ENCODE data around the gene LIMS1. TPM values are rescaled to one million over a fixed set of nuclear protein-coding genes. Genes with fewer than 3 reads are reported as not detected.
A peak's percentile ranks its signal among the peaks of the same experiment; 100 is the strongest.

The LIMS1 gene
- total and polyA plus RNA-seq, 2 donors (not counting 1 experiment from before 2014, with no cell fraction given) = 14.0 to 22.1 TPM

DNA sequence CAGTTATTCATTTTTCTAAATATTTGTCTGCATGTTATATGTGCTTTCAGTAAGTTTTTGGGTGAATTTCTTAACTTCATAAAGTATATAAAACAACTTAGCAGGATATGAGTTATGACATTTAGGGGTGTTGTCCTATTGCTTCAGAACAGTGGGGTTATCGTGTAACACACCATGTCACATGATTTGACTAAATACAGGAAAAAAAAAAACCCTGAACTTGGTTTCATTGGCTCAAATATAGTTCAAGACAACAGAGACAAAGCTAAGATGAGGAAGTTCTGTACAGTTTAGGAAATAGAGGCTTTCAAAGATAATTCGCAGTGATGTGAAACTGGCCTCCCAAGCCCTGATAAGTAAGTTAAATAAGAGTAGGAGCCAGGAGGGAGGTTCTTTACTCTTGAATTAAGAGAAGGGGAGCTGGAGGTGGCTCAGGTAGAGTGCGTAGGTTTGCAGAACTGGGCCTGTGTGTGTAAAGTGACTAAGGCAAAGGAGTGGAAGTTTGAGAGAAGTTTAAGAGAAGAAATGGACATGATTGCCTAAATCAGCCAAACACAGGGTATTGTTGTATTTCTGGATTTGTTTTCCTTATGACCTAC lies 53.9 kb downstream of the LIMS1 start:
- no peaks in the 10 kb centered on the region for H3K9me3 Mint-ChIP-seq (ENCODE audit: insufficient read depth)
- Histone ChIP-seq H3K36me3 (replicated peaks in 1 of 2; ENCODE audit: control extremely low read depth in 1 of 2, control insufficient read depth in 1 of 2, extremely low read depth in 1 of 2, insufficient read depth in 2 of 2, low read length in 1 of 2) (no peaks in the 10 kb centered on the region), H3K4me1 (ENCODE audit: control insufficient read depth in 2 of 2, insufficient read depth in 2 of 2, low read length in 2 of 2) (peaks cover 42 to 49% of the 10 kb centered on the region in 2 donors), H3K9me3 (ENCODE audit: control extremely low read depth in 1 of 3, control insufficient read depth in 2 of 3, insufficient read depth in 1 of 3, low read length in 2 of 3) (no peaks in the 10 kb centered on the region), H3K4me3 (ENCODE audit: control extremely low read depth in 1 of 5, extremely low read depth in 1 of 5, insufficient read depth in 1 of 5, low read depth in 2 of 5, low read length in 4 of 5) (peak overlapping the region in 4 of 5 experiments; percentile 13 to 47 (median 24)), H4K20me1 (ENCODE audit: control insufficient read depth, insufficient read depth, low read length, poor library complexity, severe bottlenecking) (peaks cover 8% of the 10 kb centered on the region), H3K79me2 (ENCODE audit: control insufficient read depth, insufficient read depth, low read length) (peaks cover 48% of the 10 kb centered on the region), H3K27ac (ENCODE audit: low read length in 2 of 2) (peak overlapping the region; percentile 57 to 72), H3K27me3 (replicated peaks in 1 of 4; ENCODE audit: control extremely low read depth in 1 of 4, control insufficient read depth in 3 of 4, insufficient read depth in 4 of 4, low read length in 3 of 4) (no peaks in the 10 kb centered on the region), H2AFZ (ENCODE audit: insufficient read depth, low read depth, low read length, poor library complexity, severe bottlenecking) (peak overlapping the region; percentile 61), H3K9ac (ENCODE audit: low read length) (peak overlapping the region; percentile 35), H3K4me2 (replicated peaks; ENCODE audit: low read depth, low read length, poor library complexity, severe bottlenecking) (peak overlapping the region; percentile 64)
- 13% methylated on average over 2 of the region's 3 CpGs for WGBS (ENCODE audit: insufficient coverage)
- ATAC-seq (ENCODE audit: low read depth) (peak; percentile 42), DNase-seq (peak; percentile 66)
- H3K4me3 Mint-ChIP-seq = peak overlapping the region; percentile 74
- peak overlapping the region; percentile 88 for H3K27ac Mint-ChIP-seq
- H3K27me3 Mint-ChIP-seq = no peaks in the 10 kb centered on the region
- H3K4me1 Mint-ChIP-seq = peaks cover 64% of the 10 kb centered on the region
- TF ChIP-seq EZH2 (IDR thresholded peaks at IDR 0.05; ENCODE audit: borderline replicate concordance, insufficient read depth, low read depth, low read length, poor library complexity, severe bottlenecking) = no peak
- TF ChIP-seq, protein P1, sequence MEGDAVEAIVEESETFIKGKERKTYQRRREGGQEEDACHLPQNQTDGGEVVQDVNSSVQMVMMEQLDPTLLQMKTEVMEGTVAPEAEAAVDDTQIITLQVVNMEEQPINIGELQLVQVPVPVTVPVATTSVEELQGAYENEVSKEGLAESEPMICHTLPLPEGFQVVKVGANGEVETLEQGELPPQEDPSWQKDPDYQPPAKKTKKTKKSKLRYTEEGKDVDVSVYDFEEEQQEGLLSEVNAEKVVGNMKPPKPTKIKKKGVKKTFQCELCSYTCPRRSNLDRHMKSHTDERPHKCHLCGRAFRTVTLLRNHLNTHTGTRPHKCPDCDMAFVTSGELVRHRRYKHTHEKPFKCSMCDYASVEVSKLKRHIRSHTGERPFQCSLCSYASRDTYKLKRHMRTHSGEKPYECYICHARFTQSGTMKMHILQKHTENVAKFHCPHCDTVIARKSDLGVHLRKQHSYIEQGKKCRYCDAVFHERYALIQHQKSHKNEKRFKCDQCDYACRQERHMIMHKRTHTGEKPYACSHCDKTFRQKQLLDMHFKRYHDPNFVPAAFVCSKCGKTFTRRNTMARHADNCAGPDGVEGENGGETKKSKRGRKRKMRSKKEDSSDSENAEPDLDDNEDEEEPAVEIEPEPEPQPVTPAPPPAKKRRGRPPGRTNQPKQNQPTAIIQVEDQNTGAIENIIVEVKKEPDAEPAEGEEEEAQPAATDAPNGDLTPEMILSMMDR (IDR thresholded peaks at IDR 0.05) = no peak
- CTCF ChIA-PET = interaction anchor here (0.5 to 4.0 kb wide), 6 partner anchors 10 to 239 kb away, joined by 3 to 20 read pairs (median 3); no protein-coding TSS in a partner anchor
- POLR2A ChIA-PET = no interaction called here
- intact Hi-C loops (cut with micrococcal nuclease) = loop anchor here (10.0 kb wide), 2 partner anchors 113 to 1013 kb away; no protein-coding TSS in a partner anchor

DNA sequence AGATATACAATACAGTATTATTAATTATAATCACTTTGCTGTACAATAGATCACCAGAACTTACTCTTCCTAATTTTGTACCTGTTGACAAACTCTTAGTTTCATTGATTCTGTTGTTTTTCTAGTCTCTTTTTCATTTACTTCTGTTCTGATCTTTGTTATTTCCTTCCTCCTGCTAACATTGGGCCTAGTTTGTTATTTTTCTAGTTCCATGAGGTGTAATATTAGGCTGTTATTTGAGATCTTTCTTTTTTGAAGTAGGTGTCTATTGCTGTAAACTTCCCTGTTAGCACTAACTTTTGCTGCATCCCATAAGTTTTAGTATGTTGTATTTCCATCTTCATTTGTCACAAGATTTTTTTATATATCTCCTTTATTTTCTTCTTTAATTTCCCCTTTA lies 55.1 kb downstream of the LIMS1 start:
- H3K27me3 Mint-ChIP-seq = no peaks in the 10 kb centered on the region
- H2AFZ ChIP-seq (ENCODE audit: insufficient read depth, low read depth, low read length, poor library complexity, severe bottlenecking) = no peak overlapping the region
- H3K9me3 Mint-ChIP-seq (ENCODE audit: insufficient read depth) = no peaks in the 10 kb centered on the region
- no peaks in the 10 kb centered on the region for H3K9me3 ChIP-seq (ENCODE audit: control extremely low read depth in 1 of 3, control insufficient read depth in 2 of 3, insufficient read depth in 1 of 3, low read length in 2 of 3)
- peaks cover 69% of the 10 kb centered on the region for H3K4me1 Mint-ChIP-seq
- peaks cover 48 to 50% of the 10 kb centered on the region in 2 donors for H3K4me1 ChIP-seq (ENCODE audit: control insufficient read depth in 2 of 2, insufficient read depth in 2 of 2, low read length in 2 of 2)
- peaks cover 44% of the 10 kb centered on the region for H3K79me2 ChIP-seq (ENCODE audit: control insufficient read depth, insufficient read depth, low read length)
- ATAC-seq (ENCODE audit: low read depth) = no peak
- peaks cover 5% of the 10 kb centered on the region for H4K20me1 ChIP-seq (ENCODE audit: control insufficient read depth, insufficient read depth, low read length, poor library complexity, severe bottlenecking)
- intact Hi-C loops (cut with micrococcal nuclease) = loop anchor here (10.0 kb wide), 2 partner anchors 115 to 1015 kb away; no protein-coding TSS in a partner anchor
- peak overlapping the region; percentile 64 for H3K4me2 ChIP-seq (replicated peaks; ENCODE audit: low read depth, low read length, poor library complexity, severe bottlenecking)
- TF ChIP-seq EZH2 (IDR thresholded peaks at IDR 0.05; ENCODE audit: borderline replicate concordance, insufficient read depth, low read depth, low read length, poor library complexity, severe bottlenecking) = no peak
- TF ChIP-seq, protein P1 (IDR thresholded peaks at IDR 0.05) = no peak
- DNase-seq = no peak
- H3K4me3 ChIP-seq (ENCODE audit: control extremely low read depth in 1 of 5, extremely low read depth in 1 of 5, insufficient read depth in 1 of 5, low read depth in 2 of 5, low read length in 4 of 5) = no peak overlapping the region
- ChIA-PET POLR2A (no interaction called here), CTCF (interaction anchor here (4.0 kb wide), 1 partner anchor 48 kb away, joined by 20 read pairs; no protein-coding TSS in a partner anchor)
- no peak overlapping the region for H3K4me3 Mint-ChIP-seq
- H3K27ac ChIP-seq (ENCODE audit: low read length in 2 of 2) = peak overlapping the region in 1 of 2 donors; percentile 72
- H3K27ac Mint-ChIP-seq = peak overlapping the region; percentile 28
- no peak overlapping the region for H3K9ac ChIP-seq (ENCODE audit: low read length)
- H3K36me3 ChIP-seq (replicated peaks in 1 of 2; ENCODE audit: control extremely low read depth in 1 of 2, control insufficient read depth in 1 of 2, extremely low read depth in 1 of 2, insufficient read depth in 2 of 2, low read length in 1 of 2) = no peaks in the 10 kb centered on the region
- H3K27me3 ChIP-seq (replicated peaks in 1 of 4; ENCODE audit: control extremely low read depth in 1 of 4, control insufficient read depth in 3 of 4, insufficient read depth in 4 of 4, low read length in 3 of 4) = no peaks in the 10 kb centered on the region

All from B cell (primary cell).